Stimulated activated CD4-positive, alpha-beta T cell treated with anti-CD3 and anti-CD28 coated beads, Interleukin-4, amount 100 ng/mL, for 24 hours (primary cell): ENCODE measurements around the gene SGF29.
"Not testable (repeated sequence)": the region's sequence is repeated elsewhere in the genome, so short reads cannot be mapped to it uniquely, and the experiment has no call there.

Source experiments
- DNase-seq: peaks from one replicate; pipeline ENCODE4 v3.0.0-alpha.2; 2020

The SGF29 gene

DNA sequence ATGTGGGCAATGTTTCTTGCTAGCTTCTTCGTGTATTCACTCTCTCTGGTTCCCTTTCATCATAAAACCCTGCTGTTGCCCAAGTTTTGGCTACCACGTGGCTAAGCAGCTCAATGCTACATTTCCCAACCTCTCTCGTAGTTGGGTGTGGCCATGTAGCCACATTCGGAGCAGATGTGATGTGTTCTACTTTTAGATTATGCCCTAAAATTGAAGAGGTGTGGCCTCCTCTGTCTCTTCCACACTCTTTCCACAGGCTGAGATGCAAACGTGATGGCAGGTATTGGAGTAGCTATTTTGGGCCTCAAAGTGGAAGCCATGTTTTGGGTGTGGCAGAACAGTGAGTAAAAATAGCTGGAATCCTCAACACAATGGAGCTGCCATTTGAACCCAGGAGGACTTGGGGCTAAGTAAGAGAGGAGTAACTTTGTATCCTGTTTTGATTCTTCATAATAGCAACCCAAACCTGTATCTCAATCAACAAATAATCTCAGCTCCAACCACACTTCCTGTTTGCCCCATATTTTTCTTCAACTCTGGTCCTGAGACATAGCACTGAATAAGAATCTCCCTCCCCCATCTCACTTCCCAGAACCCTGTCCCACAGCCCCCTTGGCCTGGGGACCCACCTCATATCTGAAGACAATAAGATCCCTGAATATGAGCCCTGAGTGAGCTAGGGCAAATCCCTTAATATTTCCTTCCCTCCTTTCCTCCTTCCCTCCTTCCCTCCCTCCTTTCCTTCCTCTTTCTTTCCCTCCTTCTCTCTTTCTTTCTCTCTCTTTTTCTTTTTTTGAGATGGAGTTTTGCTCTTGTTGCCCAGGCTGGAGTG, 19.0 kb upstream of the SGF29 start:
- DNase-seq = no peak

DNA sequence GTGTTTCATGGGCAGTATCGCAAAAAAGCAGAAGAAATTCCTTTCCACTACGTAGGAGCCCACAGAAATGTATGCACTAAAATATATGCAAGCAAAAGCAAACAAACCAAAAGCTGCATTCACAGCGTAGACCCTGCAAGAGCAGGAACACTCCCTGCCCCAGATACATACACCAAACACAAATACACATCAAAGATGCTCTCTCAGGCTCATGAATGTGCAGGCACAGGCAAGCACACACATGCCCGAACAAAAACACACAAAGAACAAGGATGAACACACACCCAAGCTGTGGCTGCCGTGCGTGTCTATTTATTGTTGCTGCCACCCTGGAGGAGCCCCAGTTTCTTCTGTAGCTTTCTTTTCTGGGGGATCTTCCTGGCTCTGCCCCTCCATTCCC, 16.6 kb upstream of the SGF29 start:
- DNase-seq = no peak

DNA sequence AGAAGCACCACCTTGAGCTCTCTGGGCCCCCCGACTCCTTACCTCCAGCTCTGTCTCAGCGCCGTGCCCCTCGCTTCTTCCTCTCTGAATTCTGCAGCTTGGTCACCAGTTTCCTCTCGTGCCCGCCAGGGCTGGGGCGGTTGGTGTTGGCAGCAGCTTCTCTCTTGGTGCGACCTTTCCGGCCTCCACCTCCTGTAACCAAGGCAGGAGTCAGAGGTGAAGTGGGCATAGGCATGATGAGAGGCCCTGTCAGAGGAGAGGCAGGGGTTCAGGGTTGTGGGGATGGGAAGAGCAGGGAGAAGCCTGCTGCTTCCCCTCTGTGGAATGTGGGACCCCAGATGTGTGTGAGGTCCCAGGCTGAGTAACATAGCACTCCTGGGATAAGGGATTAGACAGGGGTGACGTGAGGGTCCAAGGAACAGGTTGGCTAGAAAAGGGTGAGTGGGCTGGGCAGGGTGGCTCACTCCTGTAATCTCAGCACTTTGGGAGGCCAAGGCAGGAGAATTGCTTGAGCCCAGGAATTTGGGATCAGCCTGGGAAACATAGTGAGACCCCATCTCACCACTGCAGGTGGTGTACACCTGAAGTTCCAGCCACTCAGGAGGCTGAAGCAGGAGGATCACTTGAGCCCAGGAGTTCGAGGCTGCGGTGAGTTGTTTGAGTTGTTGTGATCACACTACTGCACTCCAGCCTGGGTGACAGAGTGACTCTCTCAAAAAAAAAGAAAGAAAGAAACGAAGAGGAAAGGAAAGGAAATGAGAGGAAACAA, 15.6 kb upstream of the SGF29 start:
- DNase-seq = no peak

DNA sequence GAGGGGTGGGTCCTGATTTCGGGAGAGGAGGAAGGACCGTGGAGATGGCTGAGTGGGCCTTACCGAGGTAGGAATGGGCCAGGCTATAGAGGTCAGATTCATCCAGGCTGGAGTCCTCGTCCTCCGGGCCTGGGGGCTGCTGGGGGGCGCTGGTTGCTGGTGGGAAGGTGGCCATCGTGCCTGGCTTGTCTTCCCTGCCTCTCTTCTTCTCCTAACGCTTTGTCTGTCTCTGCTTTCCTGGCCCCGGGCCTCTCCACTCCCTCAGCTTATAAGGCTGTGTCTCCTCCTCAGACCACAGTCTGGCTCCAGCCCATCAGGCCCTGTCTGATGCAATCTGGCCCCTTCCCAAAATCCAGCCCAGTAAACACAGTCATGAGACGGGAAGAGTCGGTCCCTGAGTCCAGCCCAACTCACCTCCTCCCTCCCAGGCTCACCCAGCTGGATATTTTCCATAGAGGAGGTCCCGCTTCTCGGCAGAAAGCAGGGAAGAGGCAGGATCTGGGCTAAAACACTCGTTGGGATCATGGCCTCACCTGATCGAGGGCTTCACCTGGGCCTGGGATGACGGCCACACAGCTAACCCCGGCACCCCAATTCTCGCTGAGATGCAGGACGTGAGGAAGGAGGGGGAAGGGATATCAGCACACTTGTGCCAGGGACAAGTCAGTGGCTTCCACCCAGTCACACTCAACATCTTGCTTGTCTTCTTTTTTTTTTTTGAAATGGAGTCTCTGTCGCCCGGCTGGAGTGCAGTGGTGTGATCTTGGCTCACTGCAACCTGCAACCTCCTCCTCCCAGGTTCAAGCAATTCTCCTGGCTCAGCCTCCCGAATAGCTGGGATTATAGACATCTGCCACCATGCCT, 14.8 kb upstream of the SGF29 start, which contains the start of gene NUPR1:
Gene NUPR1, minus strand, starts transcription at position 242 of the 864 bp plus-strand sequence. Its CDS starts 67 bp downstream, at position 175.
- no peak for DNase-seq

DNA sequence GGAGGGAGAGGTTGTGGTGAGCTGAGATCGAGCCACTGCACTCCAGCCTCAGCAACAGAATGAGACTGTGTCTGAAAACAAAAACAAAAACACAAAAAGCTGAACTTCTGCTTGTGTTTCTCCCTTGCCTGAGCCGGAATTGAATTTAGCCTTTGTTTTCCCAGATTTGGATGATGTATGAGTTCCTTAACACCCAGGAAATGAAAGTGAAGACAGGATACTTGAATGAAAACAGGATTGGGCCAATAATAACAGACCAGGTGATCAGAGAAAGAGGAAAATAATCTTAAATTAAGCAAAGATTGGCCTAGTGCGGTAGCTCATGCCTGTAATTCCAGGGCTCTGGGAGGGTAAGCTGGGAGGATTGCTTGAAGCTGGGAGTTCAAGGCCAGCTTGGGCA, 13.4 kb upstream of the SGF29 start:
- no peak for DNase-seq

DNA sequence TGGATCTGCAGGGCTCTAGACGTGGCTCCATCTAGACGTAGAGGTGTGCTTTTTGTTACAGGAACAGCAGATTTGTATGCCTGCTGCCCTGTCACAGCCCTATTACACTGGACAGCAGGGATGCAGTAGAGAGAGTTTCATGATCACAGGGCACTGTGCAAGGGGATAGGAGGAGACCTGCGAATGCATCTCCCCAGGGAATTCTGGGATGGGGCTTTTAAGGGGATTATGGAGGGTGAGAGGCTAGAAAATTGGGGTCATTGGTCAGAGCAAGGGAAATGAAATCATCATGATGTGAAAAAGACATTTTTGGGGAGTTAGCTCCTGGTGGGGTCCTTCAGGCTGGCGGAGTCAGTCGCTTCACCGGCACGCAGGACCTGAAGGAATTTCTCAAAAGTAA, 11.1 kb upstream of the SGF29 start:
- DNase-seq = no peak

DNA sequence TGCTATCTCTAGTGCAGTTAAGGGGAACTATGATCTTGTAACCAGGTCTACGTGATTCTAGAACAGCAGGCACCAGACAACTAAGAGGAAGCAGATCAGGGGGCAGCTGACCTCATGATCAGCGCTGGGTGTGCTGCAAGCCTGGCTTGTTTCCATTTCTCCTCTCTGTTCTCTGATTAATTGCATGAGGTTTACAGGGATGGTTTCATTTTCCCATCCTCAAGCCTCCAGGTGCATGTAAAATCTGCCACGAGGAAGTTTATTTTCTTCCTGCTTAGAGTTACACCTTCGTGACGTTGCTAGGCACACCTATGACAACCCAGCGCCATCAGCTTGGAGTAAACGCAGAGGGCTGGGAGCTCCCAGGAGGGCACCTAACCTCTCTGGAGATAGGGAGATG, 10.6 kb upstream of the SGF29 start:
- no peak for DNase-seq

DNA sequence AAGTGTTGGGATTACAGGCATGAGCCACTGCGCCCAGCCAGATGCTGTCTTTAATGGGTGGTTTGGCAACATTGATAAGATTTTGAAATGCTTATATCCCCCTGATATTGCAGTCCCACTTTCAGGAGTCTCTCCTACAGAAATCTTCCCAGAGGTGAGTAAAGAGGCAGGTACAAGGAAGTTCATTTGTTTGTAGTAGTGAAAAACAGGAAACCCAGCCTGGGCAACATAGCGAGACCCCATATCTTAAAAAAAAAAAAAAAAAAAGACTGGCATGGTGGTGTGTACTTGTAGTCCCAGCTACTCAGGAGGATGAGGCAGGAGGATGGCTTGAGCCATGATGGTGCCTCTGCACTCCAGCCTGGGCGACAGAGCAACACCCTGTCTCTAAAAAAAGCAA, 8.7 kb upstream of the SGF29 start:
- no peak for DNase-seq

DNA sequence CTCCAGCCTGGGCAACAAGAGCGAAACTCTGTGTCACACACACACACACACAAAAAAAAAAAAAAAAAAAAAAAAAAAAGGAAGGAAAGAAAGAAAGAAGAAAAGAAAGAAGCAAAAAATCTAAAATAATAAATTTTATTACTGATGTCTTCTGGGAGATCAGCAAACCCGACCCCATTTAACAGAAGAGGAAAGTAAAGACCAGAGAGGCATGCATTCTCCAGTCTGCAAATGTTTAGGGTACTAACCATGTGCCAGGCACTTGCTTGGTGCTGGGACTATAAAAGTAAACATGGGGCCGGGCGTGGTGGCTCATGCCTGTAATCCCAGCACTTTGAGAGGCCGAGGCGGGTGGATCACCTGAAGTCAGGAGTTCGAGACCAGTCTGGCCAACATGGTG, 7.8 kb upstream of the SGF29 start:
- DNase-seq = not testable (repeated sequence)

DNA sequence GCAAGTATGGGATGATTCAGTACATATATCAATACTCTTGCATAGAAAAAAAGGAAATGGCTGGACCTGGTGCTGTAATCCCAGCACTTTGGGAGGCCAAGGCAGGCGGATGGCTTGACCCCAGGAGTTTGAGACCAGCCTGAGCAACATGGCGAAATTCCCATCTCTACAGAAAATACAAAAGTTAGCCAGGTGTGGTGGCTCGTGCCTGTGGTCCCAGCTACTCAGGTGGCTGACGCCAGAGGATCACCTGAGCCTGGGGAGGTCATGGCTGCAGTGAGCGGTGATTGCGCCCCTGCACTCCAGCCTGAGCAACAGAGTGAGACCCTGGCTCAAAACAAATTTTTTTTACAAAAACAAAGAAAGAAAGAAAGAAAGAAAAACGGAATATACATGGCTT, 7.1 kb upstream of the SGF29 start:
- no peak for DNase-seq

DNA sequence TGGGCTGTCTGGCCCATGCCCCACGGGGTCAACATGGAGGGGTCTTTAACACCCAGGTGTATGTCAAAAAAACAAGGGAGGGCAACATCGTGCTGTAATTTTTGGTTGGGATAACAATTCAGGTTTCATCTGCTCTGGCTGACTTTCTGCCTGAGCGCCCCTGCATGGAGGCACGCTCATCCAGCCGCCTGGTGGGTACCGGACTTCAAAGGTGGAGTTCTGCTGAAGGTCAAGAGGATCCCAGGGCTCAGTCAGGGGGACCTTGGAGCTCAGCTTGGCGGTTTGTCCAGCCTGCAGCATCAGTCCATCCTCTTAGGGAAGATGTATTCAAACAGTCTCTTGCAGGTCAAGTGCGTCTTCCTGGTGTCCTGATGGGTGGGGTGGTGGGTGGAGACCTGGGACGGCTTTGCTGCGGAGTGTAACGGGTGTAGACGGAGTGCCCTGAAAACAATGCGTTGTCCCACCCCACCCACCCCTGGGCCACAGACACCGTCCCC, 5.4 kb upstream of the SGF29 start:
- DNase-seq = no peak

DNA sequence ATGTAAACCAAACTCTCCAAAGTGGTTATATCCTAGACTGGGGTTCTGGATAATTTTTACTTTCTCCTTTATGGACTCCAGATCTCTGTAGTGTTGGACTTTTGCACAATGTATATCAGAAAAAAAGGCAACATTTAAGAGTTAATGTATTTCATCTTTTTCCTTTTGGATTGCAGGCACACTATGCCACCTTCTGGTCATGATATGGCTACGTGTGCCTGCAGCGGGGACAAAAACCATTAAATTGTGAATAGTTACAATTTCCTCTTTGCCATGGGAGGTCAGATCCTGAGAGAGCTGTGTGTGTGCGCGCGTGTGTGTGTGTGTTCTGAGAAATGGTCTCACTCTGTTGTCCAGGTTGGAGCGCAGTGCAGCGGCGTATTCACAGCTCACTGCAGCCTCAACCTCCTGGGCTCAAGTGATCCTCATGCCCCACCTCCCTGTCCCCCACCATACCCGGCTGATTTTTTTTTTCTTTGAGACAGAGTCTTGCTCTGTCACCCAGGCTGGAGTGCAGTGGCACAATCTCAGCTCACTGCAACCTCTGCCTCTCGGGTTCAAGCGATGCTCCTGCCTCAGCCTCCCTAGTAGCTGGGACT, 4.3 kb upstream of the SGF29 start:
- no peak for DNase-seq

DNA sequence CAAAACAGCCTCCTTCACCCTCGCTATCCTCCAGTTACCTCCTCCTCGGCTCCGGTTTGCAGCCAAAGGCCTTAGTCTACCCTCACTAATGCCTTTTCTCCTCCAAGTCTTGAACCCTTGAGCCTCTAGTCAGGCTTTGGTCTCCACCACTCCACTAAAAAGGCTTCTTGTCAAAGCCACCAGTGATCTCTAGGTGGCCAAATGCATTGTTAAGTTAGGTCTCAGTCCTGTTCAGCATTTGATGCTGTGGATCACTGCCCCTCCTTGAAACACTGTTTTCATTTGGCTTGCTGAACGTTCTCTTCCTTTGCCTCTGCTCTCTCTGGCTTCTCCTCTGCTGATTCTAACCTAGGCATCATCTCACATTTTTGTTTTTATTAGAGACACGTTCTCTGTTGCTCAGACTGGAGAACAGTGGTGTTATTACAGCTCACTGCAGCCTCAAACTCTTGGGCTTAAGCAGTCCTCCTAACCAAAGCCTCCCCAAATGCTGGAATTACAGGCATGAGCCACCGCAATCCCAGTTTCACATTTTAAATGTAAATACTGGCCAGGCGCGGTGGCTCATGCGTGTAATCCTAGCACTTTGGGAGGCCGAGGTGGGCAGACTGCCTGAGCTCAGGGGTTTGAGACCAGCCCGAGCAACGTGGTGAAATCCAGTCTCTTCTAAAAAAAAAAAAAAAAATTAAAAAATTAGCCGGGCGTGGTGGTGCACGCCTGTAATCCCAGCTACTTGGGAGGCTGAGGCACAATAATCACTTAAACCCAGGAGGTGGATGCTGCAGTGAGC, 1.1 kb downstream of the SGF29 start:
- DNase-seq = no peak

DNA sequence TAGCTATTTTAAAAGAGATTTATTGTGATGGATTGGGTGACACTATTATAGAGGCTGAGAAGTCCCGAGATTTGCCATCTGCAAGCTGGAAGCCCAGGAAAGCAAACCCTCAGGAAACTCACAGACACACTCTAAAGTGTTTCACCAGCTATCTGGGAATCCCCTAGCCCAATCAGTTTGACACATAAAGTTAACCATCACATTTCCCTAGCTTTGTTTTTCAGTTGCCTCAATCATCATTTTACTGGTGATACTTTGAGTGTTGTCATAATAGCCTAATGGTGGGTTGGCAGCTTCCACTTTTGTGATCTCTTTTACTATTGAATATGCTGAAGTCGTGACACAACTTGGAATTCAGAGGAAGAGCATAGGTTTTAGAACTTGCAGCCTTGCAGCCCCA, 1.8 kb downstream of the SGF29 start:
- no peak for DNase-seq

DNA sequence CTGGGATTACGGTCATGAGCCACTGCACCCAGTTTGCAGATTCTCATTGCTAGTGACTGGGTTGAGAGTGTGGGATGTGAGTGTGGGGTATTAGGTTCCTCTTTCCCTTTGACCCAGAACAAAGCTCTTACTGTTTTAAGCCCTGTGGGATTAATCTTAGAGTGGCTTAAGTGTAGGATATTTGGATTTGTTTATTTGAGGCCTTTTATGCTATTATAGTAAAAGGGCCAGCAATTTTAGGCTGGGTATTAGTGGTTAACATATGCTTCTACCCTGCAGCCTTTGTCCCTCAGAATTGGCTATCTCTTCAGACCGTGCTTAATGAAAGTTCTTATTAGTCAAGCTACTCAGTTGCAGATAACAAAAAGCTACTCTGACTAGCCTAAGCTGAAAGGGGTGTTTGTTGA, 3.2 kb downstream of the SGF29 start:
- no peak for DNase-seq

DNA sequence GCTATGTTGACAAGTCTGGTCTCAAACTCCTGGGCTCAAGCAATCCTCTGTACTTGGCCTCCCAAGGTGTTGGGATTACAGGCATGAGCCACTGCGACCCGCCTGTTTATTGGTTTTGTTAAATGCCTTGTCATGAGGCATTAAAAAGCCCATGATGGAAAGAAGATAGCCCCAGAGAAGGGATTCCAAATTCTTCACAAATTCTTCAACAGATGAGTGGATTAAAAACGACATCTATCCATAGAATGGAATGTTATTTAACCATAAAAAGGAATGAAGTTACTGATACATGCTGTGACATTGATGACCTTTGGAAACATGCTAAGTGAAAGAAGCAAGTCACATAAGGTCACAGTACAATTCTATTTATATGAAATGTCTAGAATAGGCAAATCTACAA, 4.7 kb downstream of the SGF29 start:
- DNase-seq = no peak

DNA sequence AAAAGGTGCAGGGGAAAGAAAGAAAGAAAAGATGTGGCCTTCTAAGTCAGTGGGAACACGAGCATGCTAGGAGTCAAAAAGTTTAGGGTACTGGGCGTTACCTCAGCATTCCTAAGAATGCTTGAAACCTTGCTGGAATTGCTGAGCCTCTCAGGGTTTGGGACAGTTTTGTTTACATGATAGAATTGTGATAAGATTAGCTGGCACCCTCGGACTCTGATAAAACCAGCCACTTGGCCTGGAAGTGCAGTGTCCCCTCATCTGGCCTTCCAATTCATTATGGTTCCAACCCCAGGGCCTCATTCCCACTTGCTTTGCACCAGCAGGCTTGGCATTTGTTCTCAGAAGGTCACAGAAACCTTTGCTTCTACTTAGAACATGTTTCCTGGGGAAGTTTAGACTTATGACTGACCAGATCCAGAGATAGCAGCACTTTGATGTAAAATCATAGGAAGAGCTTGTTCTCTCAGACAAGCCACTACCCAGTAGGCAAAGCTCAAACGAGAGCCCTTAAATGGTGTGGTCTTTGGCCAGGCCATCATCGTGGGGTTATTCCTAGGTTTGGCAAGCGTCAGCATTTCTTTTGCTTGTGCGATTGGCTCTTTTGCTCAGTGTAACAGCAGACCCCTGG, 8.0 kb downstream of the SGF29 start:
- DNase-seq = no peak

DNA sequence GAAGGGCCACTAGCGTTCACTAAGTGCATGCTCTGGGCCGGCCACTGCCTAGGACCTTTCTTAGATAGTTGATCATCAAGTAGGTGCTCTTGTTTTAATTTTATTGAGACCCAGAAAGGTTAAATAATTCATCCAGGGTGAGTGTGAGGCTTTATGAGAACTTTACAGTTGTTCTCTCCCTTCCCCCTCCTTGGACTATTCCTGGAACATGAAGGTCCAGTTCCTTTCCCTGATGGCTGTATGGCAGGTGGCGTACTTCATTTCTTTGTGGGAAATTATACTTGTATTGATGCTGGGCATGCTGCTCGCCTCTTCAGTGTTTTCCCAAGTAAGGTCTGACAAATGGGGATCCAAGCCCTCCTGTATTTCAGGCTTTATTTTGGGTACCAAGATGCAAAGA, 8.5 kb downstream of the SGF29 start:
- DNase-seq = no peak

DNA sequence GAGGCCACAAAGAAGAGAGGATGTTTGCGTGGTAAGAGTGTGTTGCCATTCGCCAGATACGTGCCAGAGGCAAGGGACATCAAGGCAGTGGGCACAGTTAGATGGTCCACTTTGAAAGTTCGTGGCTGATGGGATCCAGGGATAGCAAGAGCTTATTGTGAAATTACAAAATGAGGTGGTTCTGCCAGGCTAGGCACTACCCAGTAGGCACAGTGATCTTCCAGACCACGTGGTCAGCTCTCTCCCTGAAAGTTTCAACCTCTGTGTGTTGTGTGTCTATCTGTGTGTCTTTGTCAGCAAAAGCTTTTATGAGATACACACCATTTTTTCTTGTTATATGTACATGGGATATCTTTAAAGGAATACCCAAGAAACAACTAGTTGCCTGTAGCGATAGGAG, 9.5 kb downstream of the SGF29 start:
- DNase-seq = no peak

DNA sequence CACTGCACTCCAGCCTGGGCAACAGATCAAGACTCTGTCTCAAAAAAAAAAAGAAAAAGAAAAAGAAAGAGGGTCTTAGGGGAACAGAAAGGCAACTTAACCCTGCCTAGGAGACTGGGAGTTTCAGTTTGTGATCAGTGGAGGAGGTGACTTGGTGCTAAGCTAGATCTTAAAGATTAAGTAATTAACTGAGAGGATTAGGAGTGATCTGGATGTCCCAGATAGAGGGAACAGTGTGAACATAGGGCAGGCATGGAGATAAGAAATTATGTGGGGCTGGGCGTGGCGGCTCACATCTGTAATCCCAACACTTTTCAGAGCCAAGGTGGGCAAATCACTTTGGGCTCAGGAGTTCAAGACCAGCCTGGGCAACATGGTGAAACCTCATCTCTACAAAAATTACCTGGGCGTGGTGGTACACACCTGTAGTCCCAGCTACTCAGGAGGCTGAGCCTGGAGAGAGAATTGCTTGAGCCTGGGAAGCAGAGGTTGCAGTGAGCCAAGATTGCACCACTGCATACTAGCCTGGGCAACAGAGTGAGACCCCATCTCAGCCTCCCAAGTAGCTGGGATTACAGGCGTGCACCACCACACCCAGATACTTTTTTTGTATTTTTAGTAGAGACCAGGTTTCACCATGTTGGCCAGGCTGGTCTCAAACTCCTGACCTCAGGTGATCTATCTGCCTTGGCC, 12.7 kb downstream of the SGF29 start:
- not testable (repeated sequence) for DNase-seq

DNA sequence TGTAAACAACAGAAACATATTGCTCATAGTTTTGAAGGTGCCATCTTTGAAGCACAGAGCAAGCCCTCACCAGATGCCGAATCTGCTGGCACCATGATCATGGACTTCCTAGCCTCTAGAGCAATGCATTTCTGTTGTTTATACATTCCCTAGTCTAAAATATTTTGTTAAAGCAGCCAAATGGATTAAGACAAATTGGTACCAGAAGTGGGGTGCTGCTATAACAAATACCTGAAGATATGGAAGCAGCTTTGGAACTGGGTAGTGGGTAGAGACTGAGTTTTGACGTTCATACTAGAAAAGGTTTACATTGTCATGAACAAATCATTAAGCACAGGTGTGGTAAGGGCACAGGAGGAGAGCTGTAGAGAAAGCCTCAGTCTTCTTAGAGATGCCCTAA, 13.6 kb downstream of the SGF29 start:
- DNase-seq = no peak
